MM.1S (cell line): ENCODE measurements around the gene UBE2K.
"Not testable (repeated sequence)": the region's sequence is repeated elsewhere in the genome, so short reads cannot be mapped to it uniquely, and the experiment has no call there.

Experiments used
- DNase-seq: peaks from one replicate; pipeline ENCODE4 v3.0.0-alpha.2; 2015
- H2AFZ ChIP-seq: fragments of 300-600 bp; sonication (generic); 2 replicates; pipeline ENCODE4 v1.6.0; 2016; ENCODE audit warnings: antibody characterized with exemption, low read length
- H3F3A ChIP-seq: fragments of 300-600 bp; sonication (generic); 2 replicates; pipeline ENCODE4 v1.6.1; 2016; ENCODE audit warnings: mild to moderate bottlenecking, antibody characterized with exemption, low read length, moderate library complexity, mixed read lengths; ENCODE audit not compliant: insufficient read depth
- H3K27ac ChIP-seq: fragments of 300-600 bp; sonication (generic); 2 replicates; pipeline ENCODE4 v1.5.1; 2016; ENCODE audit warnings: mild to moderate bottlenecking, low read length
- H3K27me3 ChIP-seq: fragments of 300-600 bp; sonication (generic); replicated peaks from 2 replicates; pipeline ENCODE4 v1.6.0; 2016; ENCODE audit warnings: low read length; ENCODE audit not compliant: insufficient read depth
- H3K36me3 ChIP-seq: fragments of 300-600 bp; sonication (generic); replicated peaks from 2 replicates; pipeline ENCODE4 v1.6.1; 2016; ENCODE audit warnings: mild to moderate bottlenecking, low read length, mixed read lengths; ENCODE audit not compliant: insufficient read depth
- H3K4me1 ChIP-seq: fragments of 300-600 bp; sonication (generic); 2 replicates; pipeline ENCODE4 v1.6.1; 2016; ENCODE audit warnings: low read length, mixed read lengths
- H3K4me2 ChIP-seq: fragments of 300-600 bp; sonication (generic); 2 replicates; pipeline ENCODE4 v1.6.0; 2016; ENCODE audit warnings: low read depth, low read length
- H3K4me3 ChIP-seq: fragments of 300-600 bp; sonication (generic); 2 replicates; pipeline ENCODE4 v1.5.1; 2016; ENCODE audit warnings: low read length, mixed read lengths
- H3K79me2 ChIP-seq: fragments of 300-600 bp; sonication (generic); 2 replicates; pipeline ENCODE4 v1.6.1; 2016; ENCODE audit warnings: mixed run types, low read length, mixed read lengths
- H3K9ac ChIP-seq: fragments of 300-600 bp; sonication (generic); 2 replicates; pipeline ENCODE4 v1.6.1; 2016; ENCODE audit warnings: low read length, mixed read lengths
- H3K9me2 ChIP-seq: fragments of 300-600 bp; sonication (generic); replicated peaks from 2 replicates; pipeline ENCODE4 v1.6.1; 2016; ENCODE audit warnings: mild to moderate bottlenecking, low read length, mixed read lengths; ENCODE audit not compliant: insufficient read depth
- H3K9me3 ChIP-seq: fragments of 300-600 bp; sonication (generic); replicated peaks from 2 replicates; pipeline ENCODE4 v1.6.1; 2016; ENCODE audit warnings: mild to moderate bottlenecking, low read length, mixed read lengths; ENCODE audit not compliant: insufficient read depth
- H4K20me1 ChIP-seq: fragments of 300-600 bp; sonication (generic); 2 replicates; pipeline ENCODE4 v1.6.1; 2016; ENCODE audit warnings: mild to moderate bottlenecking, low read length, moderate library complexity, mixed read lengths; ENCODE audit not compliant: insufficient read depth
- EZH2 ChIP-seq: fragments of 300-600 bp; sonication (generic); optimal IDR thresholded peaks from 2 replicates; pipeline ENCODE3; 2017; ENCODE audit warnings: low read depth, mild to moderate bottlenecking, antibody characterized with exemption, low read length, mixed read lengths
- EZH2phosphoT487 ChIP-seq: fragments of 300-600 bp; sonication (generic); IDR thresholded peaks from 2 replicates; pipeline ENCODE4 v1.6.1; 2018; ENCODE audit warnings: antibody characterized with exemption, low read length
- TF ChIP-seq, protein P1 (sequence below): fragments of 300-600 bp; sonication (generic); IDR thresholded peaks from 2 replicates; pipeline ENCODE4 v1.5.1; 2016; ENCODE audit warnings: antibody characterized with exemption, low read length, mixed read lengths

Gene UBE2K

DNA sequence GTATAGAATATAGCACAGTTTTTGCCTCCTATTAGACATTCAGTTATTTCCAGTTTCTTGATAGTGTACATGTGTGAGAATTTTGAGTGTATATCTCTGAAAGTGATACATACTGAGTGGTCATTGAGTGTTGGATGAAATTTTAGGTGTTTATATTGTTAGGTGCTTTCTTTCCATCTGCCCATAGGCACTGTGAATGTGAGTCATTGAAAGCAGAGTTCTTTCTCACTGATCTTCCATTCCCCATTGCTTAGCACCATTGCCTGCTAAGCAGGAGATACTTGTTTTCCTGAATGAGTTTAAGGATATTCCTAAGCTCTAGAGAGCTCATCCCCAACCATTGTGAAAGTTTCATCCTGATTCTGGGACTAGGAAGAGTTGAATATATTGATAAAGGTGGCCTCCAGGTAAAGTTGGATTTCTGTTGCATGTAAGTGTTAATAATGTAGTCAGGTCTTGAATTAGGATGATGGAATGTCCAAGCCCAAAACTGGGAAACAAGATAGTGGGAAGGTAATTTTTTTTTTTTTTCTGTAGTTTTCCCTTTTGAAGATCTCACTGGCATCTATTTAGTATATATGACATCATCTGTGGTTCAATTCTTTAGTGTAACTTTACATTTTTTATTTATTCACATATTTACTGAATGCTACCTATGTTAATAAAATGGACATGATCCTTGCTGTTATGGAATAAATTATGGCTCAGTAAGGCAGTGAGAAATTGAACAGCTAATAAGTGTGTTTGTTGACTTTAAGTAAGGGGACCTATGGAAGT is 22.1 kb downstream of the UBE2K start:
- DNase-seq, result no peak
- peaks cover 17% of the 10 kb centered on the region for H4K20me1 ChIP-seq
- no peaks in the 10 kb centered on the region for H3K27me3 ChIP-seq
- H3K4me1 ChIP-seq, result peaks cover 8% of the 10 kb centered on the region; the same call in 1 of the 2 replicates
- no peaks in the 10 kb centered on the region for H3F3A ChIP-seq
- H3K9ac ChIP-seq, result no peak overlapping the region
- no peak overlapping the region for H3K4me2 ChIP-seq
- H3K4me3 ChIP-seq, result no peak overlapping the region
- H3K36me3 ChIP-seq, result no peaks in the 10 kb centered on the region; the same call in 1 of the 2 replicates
- TF ChIP-seq EZH2phosphoT487 (no peak), EZH2 (no peak)
- TF ChIP-seq, protein P1, sequence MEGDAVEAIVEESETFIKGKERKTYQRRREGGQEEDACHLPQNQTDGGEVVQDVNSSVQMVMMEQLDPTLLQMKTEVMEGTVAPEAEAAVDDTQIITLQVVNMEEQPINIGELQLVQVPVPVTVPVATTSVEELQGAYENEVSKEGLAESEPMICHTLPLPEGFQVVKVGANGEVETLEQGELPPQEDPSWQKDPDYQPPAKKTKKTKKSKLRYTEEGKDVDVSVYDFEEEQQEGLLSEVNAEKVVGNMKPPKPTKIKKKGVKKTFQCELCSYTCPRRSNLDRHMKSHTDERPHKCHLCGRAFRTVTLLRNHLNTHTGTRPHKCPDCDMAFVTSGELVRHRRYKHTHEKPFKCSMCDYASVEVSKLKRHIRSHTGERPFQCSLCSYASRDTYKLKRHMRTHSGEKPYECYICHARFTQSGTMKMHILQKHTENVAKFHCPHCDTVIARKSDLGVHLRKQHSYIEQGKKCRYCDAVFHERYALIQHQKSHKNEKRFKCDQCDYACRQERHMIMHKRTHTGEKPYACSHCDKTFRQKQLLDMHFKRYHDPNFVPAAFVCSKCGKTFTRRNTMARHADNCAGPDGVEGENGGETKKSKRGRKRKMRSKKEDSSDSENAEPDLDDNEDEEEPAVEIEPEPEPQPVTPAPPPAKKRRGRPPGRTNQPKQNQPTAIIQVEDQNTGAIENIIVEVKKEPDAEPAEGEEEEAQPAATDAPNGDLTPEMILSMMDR, result no peak
- H3K9me3 ChIP-seq, result no peaks in the 10 kb centered on the region
- no peak overlapping the region for H2AFZ ChIP-seq
- peaks cover 97% of the 10 kb centered on the region for H3K79me2 ChIP-seq
- H3K27ac ChIP-seq, result no peak overlapping the region
- H3K9me2 ChIP-seq, result no peaks in the 10 kb centered on the region

- DNase-seq, H3K4me3 ChIP-seq, H3K27ac ChIP-seq, H3F3A ChIP-seq, H3K9ac ChIP-seq, H3K9me3 ChIP-seq, H3K4me1 ChIP-seq, H3K9me2 ChIP-seq, H3K36me3 ChIP-seq, H2AFZ ChIP-seq, H3K27me3 ChIP-seq, H3K4me2 ChIP-seq: not testable (repeated sequence)
- peaks cover 97% of the 10 kb centered on the region for H3K79me2 ChIP-seq
- peaks cover 20% of the 10 kb centered on the region for H4K20me1 ChIP-seq
Observed at GRCh38 chr4:39721273-39721672, 23.3 kb downstream of the UBE2K start.

- no peak for DNase-seq
- Histone ChIP-seq H3K4me2 (no peak overlapping the region), H3K27ac (no peak overlapping the region), H3K4me3 (no peak overlapping the region), H3K4me1 (peaks cover 8% of the 10 kb centered on the region; the same call in 1 of the 2 replicates), H3K9ac (no peak overlapping the region), H2AFZ (no peak overlapping the region), H3K36me3 (no peaks in the 10 kb centered on the region), H4K20me1 (peaks cover 21% of the 10 kb centered on the region), H3K79me2 (peaks cover 97% of the 10 kb centered on the region), H3K27me3 (no peaks in the 10 kb centered on the region), H3F3A (no peaks in the 10 kb centered on the region), H3K9me2 (no peaks in the 10 kb centered on the region), H3K9me3 (no peaks in the 10 kb centered on the region)
- TF ChIP-seq EZH2phosphoT487, result no peak
- TF ChIP-seq, protein P1, result no peak
- no peak for TF ChIP-seq EZH2
Observed at GRCh38 chr4:39721788-39722187, 23.9 kb downstream of the UBE2K start.

DNA sequence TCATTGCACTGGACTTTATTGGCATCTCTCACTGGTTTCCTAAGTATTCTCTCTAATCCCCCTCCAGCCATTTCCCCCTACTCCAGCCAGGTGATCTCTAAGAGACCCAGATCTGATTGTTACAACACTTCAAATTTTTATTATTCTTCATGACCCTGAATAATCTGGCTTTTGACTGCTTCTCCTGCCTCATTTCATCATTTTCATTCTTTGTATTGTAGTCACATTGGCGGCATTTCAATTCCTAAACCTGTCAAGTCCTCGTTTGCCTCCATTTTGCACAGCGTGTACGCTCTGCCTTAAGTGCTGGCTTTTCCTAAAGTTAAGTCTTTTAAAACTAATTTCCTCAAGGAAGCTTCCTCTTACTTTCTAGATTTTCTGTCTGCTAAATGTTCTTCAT is 31.6 kb downstream of the UBE2K start:
- no peaks in the 10 kb centered on the region for H3K36me3 ChIP-seq
- peaks cover 19% of the 10 kb centered on the region for H4K20me1 ChIP-seq
- no peaks in the 10 kb centered on the region for H3K4me1 ChIP-seq
- H3K4me3 ChIP-seq, result no peak overlapping the region
- H3K9ac ChIP-seq, result no peak overlapping the region
- no peaks in the 10 kb centered on the region for H3F3A ChIP-seq
- no peak for DNase-seq
- no peak overlapping the region for H2AFZ ChIP-seq
- H3K4me2 ChIP-seq, result no peak overlapping the region
- no peaks in the 10 kb centered on the region for H3K27me3 ChIP-seq
- no peaks in the 10 kb centered on the region for H3K9me2 ChIP-seq
- H3K27ac ChIP-seq, result no peak overlapping the region
- H3K9me3 ChIP-seq, result no peaks in the 10 kb centered on the region
- peaks cover 99% of the 10 kb centered on the region for H3K79me2 ChIP-seq
- TF ChIP-seq, protein P1, result no peak
- TF ChIP-seq EZH2phosphoT487, result no peak
- no peak for TF ChIP-seq EZH2
